ENCODE measurements around the gene DAB2IP. TPM values are rescaled to one million over a fixed set of nuclear protein-coding genes. Genes with fewer than 3 reads are reported as not detected.

The DAB2IP gene
- total RNA-seq, 1 experiment from 2014 or later = 52.6 TPM

DNA sequence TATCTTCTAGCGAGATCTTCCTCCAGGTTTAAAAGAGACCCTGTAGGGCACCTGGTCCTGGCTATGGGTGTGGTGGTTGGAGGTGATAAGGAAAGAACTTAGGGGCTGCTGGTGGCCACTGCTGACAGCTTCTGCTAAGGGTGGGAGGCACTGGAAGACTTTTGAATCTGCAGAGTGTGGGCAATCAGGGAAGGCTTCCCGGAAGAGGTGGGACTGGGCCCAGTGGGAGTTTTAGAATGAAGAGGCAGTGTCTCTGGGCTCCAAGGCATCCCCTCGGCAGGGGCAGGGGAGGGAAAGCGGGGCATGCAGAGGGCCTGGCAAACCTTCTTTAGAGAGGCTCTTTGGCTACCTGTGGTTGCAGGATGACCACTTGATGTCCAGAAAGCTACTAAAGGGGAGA lies 23.0 kb upstream of the DAB2IP start:
- Mint-ChIP-seq H3K36me3 (no peaks in the 10 kb centered on the region), H3K27ac (no peak overlapping the region), H3K9me3 (no peaks in the 10 kb centered on the region), H3K4me3 (no peak overlapping the region), H3K27me3 (ENCODE audit: low read depth) (no peaks in the 10 kb centered on the region), H3K4me1 (peaks cover 11% of the 10 kb centered on the region)
- ATAC-seq = no peak
- no peak for DNase-seq (ENCODE audit: low spot score)
- ChIA-PET POLR2A (no interaction called here), CTCF (interaction anchor here (1.2 kb wide), 1 partner anchor 12 kb away, joined by 5 read pairs; no protein-coding TSS in a partner anchor)
- TF ChIP-seq, protein P1, sequence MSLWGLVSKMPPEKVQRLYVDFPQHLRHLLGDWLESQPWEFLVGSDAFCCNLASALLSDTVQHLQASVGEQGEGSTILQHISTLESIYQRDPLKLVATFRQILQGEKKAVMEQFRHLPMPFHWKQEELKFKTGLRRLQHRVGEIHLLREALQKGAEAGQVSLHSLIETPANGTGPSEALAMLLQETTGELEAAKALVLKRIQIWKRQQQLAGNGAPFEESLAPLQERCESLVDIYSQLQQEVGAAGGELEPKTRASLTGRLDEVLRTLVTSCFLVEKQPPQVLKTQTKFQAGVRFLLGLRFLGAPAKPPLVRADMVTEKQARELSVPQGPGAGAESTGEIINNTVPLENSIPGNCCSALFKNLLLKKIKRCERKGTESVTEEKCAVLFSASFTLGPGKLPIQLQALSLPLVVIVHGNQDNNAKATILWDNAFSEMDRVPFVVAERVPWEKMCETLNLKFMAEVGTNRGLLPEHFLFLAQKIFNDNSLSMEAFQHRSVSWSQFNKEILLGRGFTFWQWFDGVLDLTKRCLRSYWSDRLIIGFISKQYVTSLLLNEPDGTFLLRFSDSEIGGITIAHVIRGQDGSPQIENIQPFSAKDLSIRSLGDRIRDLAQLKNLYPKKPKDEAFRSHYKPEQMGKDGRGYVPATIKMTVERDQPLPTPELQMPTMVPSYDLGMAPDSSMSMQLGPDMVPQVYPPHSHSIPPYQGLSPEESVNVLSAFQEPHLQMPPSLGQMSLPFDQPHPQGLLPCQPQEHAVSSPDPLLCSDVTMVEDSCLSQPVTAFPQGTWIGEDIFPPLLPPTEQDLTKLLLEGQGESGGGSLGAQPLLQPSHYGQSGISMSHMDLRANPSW (CRISPR knock-in tag; conservative IDR thresholded peaks at IDR 0.05; ENCODE audit: low read depth) = no peak

DNA sequence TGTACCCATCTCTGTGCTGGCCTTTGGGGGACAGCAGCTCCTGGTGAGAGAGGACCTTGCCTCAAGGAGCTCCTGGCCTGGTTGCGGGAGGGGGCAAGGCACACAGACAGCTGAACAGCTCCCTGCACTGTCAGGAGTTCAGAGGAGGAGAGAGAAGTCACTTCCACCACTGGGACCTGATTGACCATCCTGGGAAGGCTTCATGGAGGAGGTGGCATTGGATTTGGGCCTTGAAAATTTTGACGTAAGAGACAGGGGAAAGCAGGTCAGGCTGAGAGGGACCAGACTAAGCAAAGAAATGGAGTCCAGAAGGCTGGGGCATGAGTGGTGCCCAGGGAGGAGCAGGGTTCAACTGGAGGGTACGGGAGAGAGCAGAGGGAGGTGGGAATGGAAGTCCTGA lies 20.3 kb upstream of the DAB2IP start:
- ChIA-PET POLR2A (no interaction called here), CTCF (interaction anchor here (0.6 to 3.1 kb wide), 6 partner anchors 9 to 104 kb away, joined by 5 to 29 read pairs (median 10); no protein-coding TSS in a partner anchor)
- ATAC-seq (no peak), DNase-seq (ENCODE audit: low spot score) (no peak)
- Mint-ChIP-seq H3K27me3 (ENCODE audit: low read depth) (no peaks in the 10 kb centered on the region), H3K4me1 (peaks cover 25% of the 10 kb centered on the region), H3K27ac (peak overlapping the region; percentile 12; the same call in 1 of the 2 replicates), H3K36me3 (no peaks in the 10 kb centered on the region), H3K9me3 (no peaks in the 10 kb centered on the region), H3K4me3 (no peak overlapping the region)
- TF ChIP-seq FOXP1 (CRISPR knock-in tag; IDR thresholded peaks at IDR 0.05; ENCODE audit: borderline replicate concordance) = no peak
- TF ChIP-seq FOXJ3 (CRISPR knock-in tag; IDR thresholded peaks at IDR 0.05; ENCODE audit: borderline replicate concordance) = no peak
- no peak for TF ChIP-seq ZNF317 (CRISPR knock-in tag; IDR thresholded peaks at IDR 0.05; ENCODE audit: borderline replicate concordance, low read depth)
- TF ChIP-seq, protein P2, sequence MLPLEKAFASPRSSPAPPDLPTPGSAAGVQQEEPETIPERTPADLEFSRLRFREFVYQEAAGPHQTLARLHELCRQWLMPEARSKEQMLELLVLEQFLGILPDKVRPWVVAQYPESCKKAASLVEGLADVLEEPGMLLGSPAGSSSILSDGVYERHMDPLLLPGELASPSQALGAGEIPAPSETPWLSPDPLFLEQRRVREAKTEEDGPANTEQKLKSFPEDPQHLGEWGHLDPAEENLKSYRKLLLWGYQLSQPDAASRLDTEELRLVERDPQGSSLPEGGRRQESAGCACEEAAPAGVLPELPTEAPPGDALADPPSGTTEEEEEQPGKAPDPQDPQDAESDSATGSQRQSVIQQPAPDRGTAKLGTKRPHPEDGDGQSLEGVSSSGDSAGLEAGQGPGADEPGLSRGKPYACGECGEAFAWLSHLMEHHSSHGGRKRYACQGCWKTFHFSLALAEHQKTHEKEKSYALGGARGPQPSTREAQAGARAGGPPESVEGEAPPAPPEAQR (CRISPR knock-in tag; IDR thresholded peaks at IDR 0.05) = no peak
- TF ChIP-seq, protein P3, sequence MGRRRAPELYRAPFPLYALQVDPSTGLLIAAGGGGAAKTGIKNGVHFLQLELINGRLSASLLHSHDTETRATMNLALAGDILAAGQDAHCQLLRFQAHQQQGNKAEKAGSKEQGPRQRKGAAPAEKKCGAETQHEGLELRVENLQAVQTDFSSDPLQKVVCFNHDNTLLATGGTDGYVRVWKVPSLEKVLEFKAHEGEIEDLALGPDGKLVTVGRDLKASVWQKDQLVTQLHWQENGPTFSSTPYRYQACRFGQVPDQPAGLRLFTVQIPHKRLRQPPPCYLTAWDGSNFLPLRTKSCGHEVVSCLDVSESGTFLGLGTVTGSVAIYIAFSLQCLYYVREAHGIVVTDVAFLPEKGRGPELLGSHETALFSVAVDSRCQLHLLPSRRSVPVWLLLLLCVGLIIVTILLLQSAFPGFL (CRISPR knock-in tag; IDR thresholded peaks at IDR 0.05; ENCODE audit: borderline replicate concordance) = no peak

DNA sequence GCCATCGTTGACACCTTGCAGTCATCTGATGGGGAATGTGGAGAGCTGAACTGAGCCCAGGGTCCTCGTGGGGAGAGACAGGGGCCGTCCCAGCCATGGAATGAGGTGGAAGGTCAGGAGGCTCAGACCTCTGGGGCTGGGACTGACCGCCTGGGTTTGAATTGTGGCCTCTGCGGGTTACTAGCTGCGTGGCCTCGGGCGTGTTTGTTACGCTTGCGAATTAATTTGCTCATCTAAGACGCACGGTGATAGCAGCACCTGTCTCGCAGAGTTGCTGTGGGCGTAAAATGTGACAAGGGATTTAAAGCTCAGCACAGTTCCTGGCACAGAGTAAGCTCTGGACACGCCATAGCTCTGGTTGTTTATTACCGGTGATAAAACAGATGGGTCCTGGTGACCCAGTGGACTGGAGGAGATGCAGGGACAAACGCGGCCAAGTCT lies 19.4 kb upstream of the DAB2IP start:
- Mint-ChIP-seq H3K27ac (no peak overlapping the region), H3K4me1 (peaks cover 29% of the 10 kb centered on the region), H3K36me3 (no peaks in the 10 kb centered on the region), H3K27me3 (ENCODE audit: low read depth) (no peaks in the 10 kb centered on the region), H3K9me3 (no peaks in the 10 kb centered on the region), H3K4me3 (no peak overlapping the region)
- no peak for DNase-seq (ENCODE audit: low spot score)
- no peak for ATAC-seq
- TF ChIP-seq PRRX2 (CRISPR knock-in tag; IDR thresholded peaks at IDR 0.05) = no peak
- TF ChIP-seq, protein P4, sequence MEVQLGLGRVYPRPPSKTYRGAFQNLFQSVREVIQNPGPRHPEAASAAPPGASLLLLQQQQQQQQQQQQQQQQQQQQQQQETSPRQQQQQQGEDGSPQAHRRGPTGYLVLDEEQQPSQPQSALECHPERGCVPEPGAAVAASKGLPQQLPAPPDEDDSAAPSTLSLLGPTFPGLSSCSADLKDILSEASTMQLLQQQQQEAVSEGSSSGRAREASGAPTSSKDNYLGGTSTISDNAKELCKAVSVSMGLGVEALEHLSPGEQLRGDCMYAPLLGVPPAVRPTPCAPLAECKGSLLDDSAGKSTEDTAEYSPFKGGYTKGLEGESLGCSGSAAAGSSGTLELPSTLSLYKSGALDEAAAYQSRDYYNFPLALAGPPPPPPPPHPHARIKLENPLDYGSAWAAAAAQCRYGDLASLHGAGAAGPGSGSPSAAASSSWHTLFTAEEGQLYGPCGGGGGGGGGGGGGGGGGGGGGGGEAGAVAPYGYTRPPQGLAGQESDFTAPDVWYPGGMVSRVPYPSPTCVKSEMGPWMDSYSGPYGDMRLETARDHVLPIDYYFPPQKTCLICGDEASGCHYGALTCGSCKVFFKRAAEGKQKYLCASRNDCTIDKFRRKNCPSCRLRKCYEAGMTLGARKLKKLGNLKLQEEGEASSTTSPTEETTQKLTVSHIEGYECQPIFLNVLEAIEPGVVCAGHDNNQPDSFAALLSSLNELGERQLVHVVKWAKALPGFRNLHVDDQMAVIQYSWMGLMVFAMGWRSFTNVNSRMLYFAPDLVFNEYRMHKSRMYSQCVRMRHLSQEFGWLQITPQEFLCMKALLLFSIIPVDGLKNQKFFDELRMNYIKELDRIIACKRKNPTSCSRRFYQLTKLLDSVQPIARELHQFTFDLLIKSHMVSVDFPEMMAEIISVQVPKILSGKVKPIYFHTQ (CRISPR knock-in tag; IDR thresholded peaks at IDR 0.05) = no peak
- TF ChIP-seq, protein P5, sequence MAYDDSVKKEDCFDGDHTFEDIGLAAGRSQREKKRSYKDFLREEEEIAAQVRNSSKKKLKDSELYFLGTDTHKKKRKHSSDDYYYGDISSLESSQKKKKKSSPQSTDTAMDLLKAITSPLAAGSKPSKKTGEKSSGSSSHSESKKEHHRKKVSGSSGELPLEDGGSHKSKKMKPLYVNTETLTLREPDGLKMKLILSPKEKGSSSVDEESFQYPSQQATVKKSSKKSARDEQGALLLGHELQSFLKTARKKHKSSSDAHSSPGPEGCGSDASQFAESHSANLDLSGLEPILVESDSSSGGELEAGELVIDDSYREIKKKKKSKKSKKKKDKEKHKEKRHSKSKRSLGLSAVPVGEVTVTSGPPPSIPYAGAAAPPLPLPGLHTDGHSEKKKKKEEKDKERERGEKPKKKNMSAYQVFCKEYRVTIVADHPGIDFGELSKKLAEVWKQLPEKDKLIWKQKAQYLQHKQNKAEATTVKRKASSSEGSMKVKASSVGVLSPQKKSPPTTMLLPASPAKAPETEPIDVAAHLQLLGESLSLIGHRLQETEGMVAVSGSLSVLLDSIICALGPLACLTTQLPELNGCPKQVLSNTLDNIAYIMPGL (CRISPR knock-in tag; IDR thresholded peaks at IDR 0.05) = no peak
- no peak for TF ChIP-seq CREM (CRISPR knock-in tag; IDR thresholded peaks at IDR 0.05)
- TF ChIP-seq TP53 (CRISPR knock-in tag; IDR thresholded peaks at IDR 0.05) = no peak
- TF ChIP-seq NFATC4 (CRISPR knock-in tag; IDR thresholded peaks at IDR 0.05) = no peak
- TF ChIP-seq, protein P6, sequence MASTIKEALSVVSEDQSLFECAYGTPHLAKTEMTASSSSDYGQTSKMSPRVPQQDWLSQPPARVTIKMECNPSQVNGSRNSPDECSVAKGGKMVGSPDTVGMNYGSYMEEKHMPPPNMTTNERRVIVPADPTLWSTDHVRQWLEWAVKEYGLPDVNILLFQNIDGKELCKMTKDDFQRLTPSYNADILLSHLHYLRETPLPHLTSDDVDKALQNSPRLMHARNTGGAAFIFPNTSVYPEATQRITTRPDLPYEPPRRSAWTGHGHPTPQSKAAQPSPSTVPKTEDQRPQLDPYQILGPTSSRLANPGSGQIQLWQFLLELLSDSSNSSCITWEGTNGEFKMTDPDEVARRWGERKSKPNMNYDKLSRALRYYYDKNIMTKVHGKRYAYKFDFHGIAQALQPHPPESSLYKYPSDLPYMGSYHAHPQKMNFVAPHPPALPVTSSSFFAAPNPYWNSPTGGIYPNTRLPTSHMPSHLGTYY (CRISPR knock-in tag; IDR thresholded peaks at IDR 0.05) = no peak
- TF ChIP-seq, protein P3 (CRISPR knock-in tag; IDR thresholded peaks at IDR 0.05; ENCODE audit: borderline replicate concordance) = no peak
- TF ChIP-seq, protein P7, sequence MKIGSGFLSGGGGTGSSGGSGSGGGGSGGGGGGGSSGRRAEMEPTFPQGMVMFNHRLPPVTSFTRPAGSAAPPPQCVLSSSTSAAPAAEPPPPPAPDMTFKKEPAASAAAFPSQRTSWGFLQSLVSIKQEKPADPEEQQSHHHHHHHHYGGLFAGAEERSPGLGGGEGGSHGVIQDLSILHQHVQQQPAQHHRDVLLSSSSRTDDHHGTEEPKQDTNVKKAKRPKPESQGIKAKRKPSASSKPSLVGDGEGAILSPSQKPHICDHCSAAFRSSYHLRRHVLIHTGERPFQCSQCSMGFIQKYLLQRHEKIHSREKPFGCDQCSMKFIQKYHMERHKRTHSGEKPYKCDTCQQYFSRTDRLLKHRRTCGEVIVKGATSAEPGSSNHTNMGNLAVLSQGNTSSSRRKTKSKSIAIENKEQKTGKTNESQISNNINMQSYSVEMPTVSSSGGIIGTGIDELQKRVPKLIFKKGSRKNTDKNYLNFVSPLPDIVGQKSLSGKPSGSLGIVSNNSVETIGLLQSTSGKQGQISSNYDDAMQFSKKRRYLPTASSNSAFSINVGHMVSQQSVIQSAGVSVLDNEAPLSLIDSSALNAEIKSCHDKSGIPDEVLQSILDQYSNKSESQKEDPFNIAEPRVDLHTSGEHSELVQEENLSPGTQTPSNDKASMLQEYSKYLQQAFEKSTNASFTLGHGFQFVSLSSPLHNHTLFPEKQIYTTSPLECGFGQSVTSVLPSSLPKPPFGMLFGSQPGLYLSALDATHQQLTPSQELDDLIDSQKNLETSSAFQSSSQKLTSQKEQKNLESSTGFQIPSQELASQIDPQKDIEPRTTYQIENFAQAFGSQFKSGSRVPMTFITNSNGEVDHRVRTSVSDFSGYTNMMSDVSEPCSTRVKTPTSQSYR (CRISPR knock-in tag; IDR thresholded peaks at IDR 0.05) = no peak
- ChIA-PET POLR2A (no interaction called here), CTCF (interaction anchor here (0.9 to 3.1 kb wide), 9 partner anchors 9 to 86 kb away, joined by 3 to 29 read pairs (median 8); no protein-coding TSS in a partner anchor)
